Panc1 (cell line): ENCODE results near the gene RBP5. TPM values are rescaled to one million over a fixed set of nuclear protein-coding genes. Genes with fewer than 3 reads are reported as not detected.
A peak's percentile ranks its signal among the peaks of the same experiment; 100 is the strongest.

ENCODE experiments used
- ATAC-seq: fragments of 200-7000 bp; cut with Tn5 transposase; 2 replicates; pipeline ENCODE4 v1.9.1; 2020; ENCODE audit warnings: mild to moderate bottlenecking, moderate library complexity
- BruUV-seq: library from RNA; stranded (reverse); fragments of 400-500 nt; replicated peaks from 2 replicates; lab custom pipeline; 2021; lab: Mats Ljungman, UMichigan
- CTCF ChIA-PET: fragments of 300-600 bp; sonication (Branson Sonifier 250); formaldehyde crosslinking; loops from one replicate; lab custom pipeline; 2022; ENCODE audit warnings: antibody characterized with exemption; lab: Charles Lee
- POLR2A ChIA-PET: fragments of 300-600 bp; sonication (Branson Sonifier 250); formaldehyde crosslinking; loops from one replicate; lab custom pipeline; 2022; ENCODE audit warnings: antibody characterized with exemption; lab: Charles Lee
- DNase-seq: peaks from one replicate; pipeline ENCODE4 v3.0.0-alpha.2; 2010; ENCODE audit warnings: low read depth, low spot score
- H3K27ac ChIP-seq: 2 replicates; pipeline ENCODE4 v1.5.1; 2011; ENCODE audit warnings: mild to moderate bottlenecking, low read length, inconsistent platforms
- H3K27me3 ChIP-seq: fragments of 200-500 bp; sonication (Bioruptor generic); 2 replicates; pipeline ENCODE4 v1.6.0; 2014; ENCODE audit warnings: low read length, inconsistent platforms; ENCODE audit not compliant: control insufficient read depth, insufficient read depth
- H3K36me3 ChIP-seq: fragments of 200-500 bp; sonication (Bioruptor generic); 2 replicates; pipeline ENCODE4 v1.5.1; 2014; ENCODE audit warnings: inconsistent platforms, mild to moderate bottlenecking, low read length, moderate library complexity; ENCODE audit not compliant: control insufficient read depth, insufficient read depth
- H3K4me1 ChIP-seq: 2 replicates; pipeline ENCODE4 v1.5.1; 2011; ENCODE audit warnings: inconsistent platforms, mild to moderate bottlenecking, low read length, moderate library complexity; ENCODE audit not compliant: control insufficient read depth, insufficient read depth
- H3K4me3 ChIP-seq, 2 experiments: 2 replicates each; pipeline ENCODE4 v1.5.1; 2011 to 2012; ENCODE audit warnings: low read depth in 2 of 2, low read length in 2 of 2, mild to moderate bottlenecking in 2 of 2, inconsistent platforms in 1 of 2, moderate library complexity in 1 of 2
- H3K9me3 ChIP-seq: fragments of 200-500 bp; sonication (Bioruptor generic); 2 replicates; pipeline ENCODE4 v1.5.1; 2014; ENCODE audit warnings: low read depth, mild to moderate bottlenecking, inconsistent platforms, low read length, moderate library complexity; ENCODE audit not compliant: control insufficient read depth, insufficient read depth
- CTCF ChIP-seq: fragments of 450-650 bp; IDR thresholded peaks from 2 replicates; pipeline ENCODE4 v1.5.1; 2017; ENCODE audit warnings: mild to moderate bottlenecking
- REST ChIP-seq, 2 experiments: IDR thresholded peaks; 2 replicates each; pipeline ENCODE4 v1.6.1; 2011 to 2012; ENCODE audit warnings: low read depth in 2 of 2, control low read depth in 1 of 2, low read length in 1 of 2, mild to moderate bottlenecking in 1 of 2, moderate library complexity in 1 of 2; ENCODE audit not compliant: insufficient read depth in 1 of 2
- in situ Hi-C: cut with HindIII; loops from 2 replicates; pipeline ENCODE4 v1.10.0; 2016; ENCODE audit warnings: low sequenced_read_pairs, low pct_unique_long_range_greater_than_20kb
- intact Hi-C: fragments of 100-400 bp; cut with micrococcal nuclease; formaldehyde crosslinking; loops from one replicate; pipeline ENCODE4 v1.10.0; 2022; ENCODE audit not compliant: unreplicated experiment
- total RNA-seq: library from RNA; stranded (reverse); gene quantifications from one replicate; pipeline ENCODE4 v1.2.1, GENCODE V29; 2021; ENCODE audit not compliant: unreplicated experiment

Gene RBP5
- total RNA-seq, 1 experiment from 2014 or later = not detected

GRCh38 chr12:7145671-7146070, 17.0 kb upstream of the RBP5 start:
- no peak overlapping the region for H3K27ac ChIP-seq
- CTCF ChIA-PET = interaction anchor here (0.7 to 0.9 kb wide), 2 partner anchors 35 to 120 kb away, joined by 4 read pairs; no protein-coding TSS in a partner anchor
- BruUV-seq = no TSS peak
- intact Hi-C loops (no loop called here), in situ Hi-C loops (no loop called here)
- ATAC-seq (no peak), DNase-seq (no peak)
- no peaks in the 10 kb centered on the region for H3K36me3 ChIP-seq
- no peak overlapping the region for H3K4me3 ChIP-seq
- POLR2A ChIA-PET = no interaction called here
- H3K4me1 ChIP-seq = no peaks in the 10 kb centered on the region
- no peak for TF ChIP-seq REST (IDR thresholded peaks at IDR 0.05; ENCODE audit: insufficient read depth in 1 of 2, low read depth in 2 of 2, low read length in 1 of 2)
- H3K9me3 ChIP-seq = no peaks in the 10 kb centered on the region
- no peaks in the 10 kb centered on the region for H3K27me3 ChIP-seq

- ChIA-PET POLR2A (no interaction called here), CTCF (interaction anchor here (1.1 to 1.4 kb wide), 2 partner anchors 20 to 28 kb away, joined by 4 read pairs; no protein-coding TSS in a partner anchor)
- in situ Hi-C loops = no loop called here
- Histone ChIP-seq H3K4me3 (no peak overlapping the region), H3K27ac (no peak overlapping the region), H3K9me3 (no peaks in the 10 kb centered on the region), H3K27me3 (no peaks in the 10 kb centered on the region), H3K4me1 (no peaks in the 10 kb centered on the region), H3K36me3 (no peaks in the 10 kb centered on the region)
- intact Hi-C loops = loop anchor here (5.0 kb wide), 2 partner anchors 43 to 493 kb away; partner anchors contain the start of gene PEX5
- no TSS peak for BruUV-seq
- peak; percentile 72 for TF ChIP-seq CTCF
- no peak for TF ChIP-seq REST (IDR thresholded peaks at IDR 0.05; ENCODE audit: insufficient read depth in 1 of 2, low read depth in 2 of 2, low read length in 1 of 2)
- ATAC-seq (peak; percentile 62; the same call in 1 of the 2 replicates), DNase-seq (no peak)
Observed at GRCh38 chr12:7144414-7145120, 15.9 kb upstream of the RBP5 start.
